Islet of Langerhans (tissue), 1 donor: ENCODE data around the gene IFT20.
A peak's percentile ranks its signal among the peaks of the same experiment; 100 is the strongest.

Source experiments
- FAIRE-seq: peaks from one replicate; lab custom pipeline; 2011; peaks lifted over from hg19 to GRCh38; lab: Jason Lieb, UNC

Gene IFT20

GRCh38 chr17:28334666-28335200 is 539 bp downstream of the IFT20 start:
- no peak for FAIRE-seq

- FAIRE-seq: no peak
Observed at GRCh38 chr17:28334171-28334570, 1.1 kb downstream of the IFT20 start.

GRCh38 chr17:28333083-28333746 is 2.1 kb downstream of the IFT20 start:
- FAIRE-seq: no peak

DNA sequence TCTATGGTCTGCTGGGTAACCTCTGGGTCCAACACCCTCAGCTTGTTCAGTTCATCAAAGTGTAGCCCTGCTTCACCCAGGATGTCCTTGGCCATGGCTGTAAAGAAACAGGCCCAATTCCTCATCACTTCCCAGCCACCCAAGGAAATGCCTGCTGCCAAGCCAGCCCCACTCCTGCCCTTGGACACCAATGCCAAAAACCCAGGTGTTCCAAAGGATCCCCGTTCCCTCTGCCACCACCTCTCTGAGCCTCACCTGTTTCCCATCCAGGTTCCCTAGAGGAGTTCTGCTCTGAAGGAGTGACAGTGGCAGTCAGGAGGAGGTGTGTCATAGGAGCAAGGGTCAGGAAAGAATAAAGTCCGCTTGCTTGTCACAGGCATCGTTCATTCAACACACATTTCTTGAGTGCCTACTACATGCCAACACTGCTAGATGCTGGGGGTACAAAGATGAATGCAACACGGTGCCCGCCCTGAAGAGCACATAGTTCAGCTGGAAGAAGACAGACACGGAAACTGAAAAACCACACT is 3.3 kb downstream of the IFT20 start:
- no peak for FAIRE-seq

GRCh38 chr17:28330671-28331070 is 4.6 kb downstream of the IFT20 start:
- no peak for FAIRE-seq

- FAIRE-seq: no peak
Observed at GRCh38 chr17:28328325-28328724, 6.9 kb downstream of the IFT20 start.

- FAIRE-seq: no peak
Observed at GRCh38 chr17:28327709-28328108, 7.6 kb downstream of the IFT20 start.

DNA sequence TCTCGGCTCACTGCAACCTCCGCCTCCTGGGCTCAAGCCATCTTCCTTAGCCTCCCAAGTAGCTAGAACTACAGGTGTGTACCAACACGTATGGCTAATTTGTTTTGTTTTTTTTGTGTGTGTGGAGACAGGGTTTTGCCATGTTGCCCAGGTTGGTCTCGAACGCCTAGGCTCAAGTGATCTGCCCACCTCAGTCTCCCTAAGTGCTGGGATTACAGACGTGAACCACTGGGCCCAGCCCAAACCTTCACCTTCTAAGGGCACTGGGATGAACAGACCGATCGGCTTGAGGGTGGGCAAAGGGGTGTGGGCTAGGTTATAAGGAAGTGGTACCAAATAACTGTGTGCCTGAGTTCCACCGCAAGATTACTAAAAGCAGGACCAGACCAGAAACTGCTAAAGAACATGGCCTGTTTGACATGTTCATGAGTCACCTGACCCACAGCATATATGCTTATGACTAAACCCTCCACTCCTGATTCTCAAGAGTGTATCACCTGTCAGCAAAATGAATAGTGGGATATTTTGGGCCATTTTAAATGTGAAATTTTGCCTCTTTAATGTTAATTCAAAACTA is 8.2 kb downstream of the IFT20 start:
- no peak for FAIRE-seq

DNA sequence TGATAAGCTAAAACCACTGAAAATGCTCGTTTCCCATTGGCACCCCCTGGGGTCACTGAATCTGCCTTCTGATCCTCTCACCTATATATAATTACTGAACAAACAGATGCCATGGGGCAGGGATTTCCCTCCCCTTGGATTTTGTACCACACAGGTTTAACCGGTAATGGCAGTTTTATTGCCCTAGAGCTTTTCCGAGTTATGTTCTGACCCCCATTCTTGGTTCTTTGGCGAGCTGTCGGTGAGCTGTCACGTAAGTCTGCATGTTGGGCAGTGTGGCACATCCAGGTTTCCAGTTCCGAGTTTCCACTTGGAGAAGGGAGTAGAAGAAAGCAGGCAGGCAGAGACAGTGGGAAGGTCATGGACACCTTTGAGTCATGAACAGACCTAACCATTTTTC is 9.2 kb downstream of the IFT20 start:
- FAIRE-seq: no peak

DNA sequence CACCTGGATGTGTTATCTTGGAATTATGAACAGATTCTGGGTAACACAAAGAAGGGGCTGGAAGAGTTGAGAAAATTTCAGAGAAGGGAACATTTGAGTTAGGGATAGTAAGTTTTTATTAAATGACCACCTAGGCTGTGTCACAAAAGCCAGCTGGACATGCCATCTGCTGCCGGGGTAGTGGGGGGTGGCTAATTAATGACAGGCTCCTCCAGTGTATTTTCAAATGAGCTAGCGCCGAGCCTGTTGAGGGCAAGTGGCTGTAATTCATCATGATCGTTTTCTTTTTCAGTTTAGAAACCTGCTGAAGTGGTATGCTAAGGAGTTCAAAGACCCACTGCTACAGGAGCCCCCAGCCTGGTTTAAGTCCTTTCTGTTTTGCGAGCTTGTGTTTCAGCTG is 10.1 kb downstream of the IFT20 start:
- FAIRE-seq: peak; percentile 55

GRCh38 chr17:28324781-28325180 is 10.5 kb downstream of the IFT20 start:
- no peak for FAIRE-seq

- peak; percentile 17 for FAIRE-seq
Observed at GRCh38 chr17:28324267-28324745, 11.0 kb downstream of the IFT20 start.

DNA sequence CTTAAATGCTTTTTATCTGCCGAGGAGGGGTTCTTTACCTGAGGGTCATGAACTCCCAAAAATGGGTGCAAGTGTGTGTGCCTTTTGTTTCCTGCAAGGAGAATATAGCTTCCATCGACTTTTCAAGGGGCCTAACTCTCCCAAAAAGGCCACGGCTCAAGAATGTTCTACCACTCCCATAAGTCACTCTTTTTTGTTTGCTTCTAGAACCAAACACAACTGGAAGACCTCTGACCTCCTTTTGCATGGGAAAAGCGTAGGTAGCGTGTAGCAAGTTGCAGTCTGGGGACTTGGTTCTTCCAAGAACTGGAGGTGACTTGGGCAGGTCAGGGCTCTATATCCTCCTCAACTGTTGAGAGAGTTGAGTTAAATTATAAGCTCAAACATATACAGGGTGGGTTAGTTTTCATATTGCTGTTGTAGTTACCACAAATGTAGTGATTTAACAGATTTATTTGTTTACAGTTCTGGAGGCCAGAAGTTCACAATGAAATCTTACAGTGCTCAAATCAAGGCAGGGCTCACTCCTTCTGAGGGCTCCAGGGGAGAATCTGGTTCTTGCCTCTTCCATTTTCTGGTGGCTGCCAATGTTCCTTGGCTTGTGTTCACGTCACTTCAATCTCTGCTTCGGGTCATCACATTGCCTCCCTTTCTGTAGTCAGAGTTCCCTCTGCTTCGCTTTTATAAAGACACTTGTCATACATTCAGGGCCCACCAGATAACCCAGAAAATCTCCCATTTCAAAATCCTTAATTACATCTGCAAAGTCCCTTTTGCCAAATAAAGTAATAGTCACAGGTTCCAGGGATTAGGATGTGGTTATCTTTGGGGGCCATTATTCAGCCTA is 14.8 kb downstream of the IFT20 start:
- FAIRE-seq: no peak

DNA sequence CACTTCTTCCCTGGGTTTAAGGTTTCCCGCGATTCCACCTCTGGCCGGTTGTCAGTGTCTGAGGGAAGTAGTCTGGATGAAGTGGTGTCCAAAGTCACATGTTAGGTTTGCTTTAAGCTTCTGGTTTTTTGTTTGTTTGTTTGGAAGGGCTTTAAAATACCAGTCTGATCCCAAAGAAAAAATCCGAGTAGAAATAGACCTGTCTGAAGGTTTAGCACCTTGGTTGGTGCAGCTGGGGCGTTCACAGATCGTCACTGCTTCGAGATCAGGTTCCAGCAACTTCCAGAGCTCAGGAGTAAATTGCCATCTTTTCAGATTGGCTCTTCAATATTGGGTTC is 15.7 kb downstream of the IFT20 start:
- FAIRE-seq: no peak

GRCh38 chr17:28318759-28319597 is 16.3 kb downstream of the IFT20 start, which contains the start of gene TMEM97:
Gene TMEM97 (plus strand): TSS chr17:28319200. CDS start chr17:28319240, 40 bp downstream.
- no peak for FAIRE-seq

- FAIRE-seq: no peak
Observed at GRCh38 chr17:28317966-28318758, 17.1 kb downstream of the IFT20 start.

GRCh38 chr17:28317099-28317965 is 17.9 kb downstream of the IFT20 start:
- no peak for FAIRE-seq

DNA sequence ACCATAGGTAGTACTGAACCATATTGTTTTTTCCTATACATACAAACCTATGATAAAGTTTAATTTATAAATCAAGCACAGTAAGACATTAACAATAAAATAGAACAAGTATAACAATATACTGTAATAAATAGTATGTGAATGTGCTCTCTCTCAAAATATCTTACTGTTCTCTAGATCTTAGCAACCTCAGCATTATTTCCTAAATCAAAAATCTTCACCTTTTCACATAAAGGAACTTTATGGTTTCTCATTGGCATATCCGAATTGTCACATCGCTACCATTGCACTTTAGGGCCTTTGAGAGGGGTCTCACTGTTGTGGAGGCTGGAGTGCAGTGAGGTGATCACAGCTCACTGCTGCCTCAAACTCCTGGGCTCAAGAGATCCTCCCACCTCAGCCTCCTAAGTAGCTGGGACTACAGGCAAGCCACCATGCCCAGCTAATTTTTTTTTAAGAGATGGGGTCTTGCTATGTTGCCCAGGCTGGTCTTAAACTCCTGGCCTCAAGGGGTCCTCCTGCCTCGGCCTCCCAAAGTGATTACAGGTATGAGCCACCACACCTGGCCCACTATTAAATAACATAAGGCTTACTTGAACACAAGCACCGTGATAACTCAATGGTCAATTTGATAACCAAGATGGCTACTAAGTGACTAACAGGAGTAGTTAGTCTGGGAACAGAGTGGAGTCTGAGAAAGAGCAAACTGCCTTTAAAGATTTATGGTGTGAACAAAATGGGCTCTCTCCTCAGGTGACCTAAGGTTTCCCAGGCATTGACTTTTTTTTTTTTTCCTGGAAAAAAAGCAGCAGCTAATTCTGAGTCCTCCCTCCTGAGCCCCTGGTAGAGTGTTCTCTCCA is 19.2 kb downstream of the IFT20 start:
- no peak for FAIRE-seq

DNA sequence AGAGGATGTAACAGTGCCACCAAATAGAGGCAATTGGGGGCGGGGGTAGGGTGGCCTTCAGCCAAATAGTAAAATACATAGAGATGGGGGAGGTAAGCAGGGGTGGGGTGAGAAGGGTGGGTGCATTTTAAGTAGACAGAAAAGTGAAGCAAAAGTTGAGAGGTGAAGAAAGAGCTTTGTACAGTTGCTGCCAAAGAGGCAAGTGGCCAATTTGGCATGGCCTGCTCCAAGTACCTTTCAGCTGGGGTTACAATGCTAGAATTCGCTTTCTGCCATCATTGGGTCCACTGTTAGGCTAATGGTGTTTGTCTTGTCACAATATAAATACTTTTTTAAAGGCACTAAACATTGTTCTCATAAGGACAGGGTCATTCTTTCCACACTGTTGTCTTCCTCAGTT is 21.4 kb downstream of the IFT20 start:
- FAIRE-seq: no peak
